ENCODE data around the gene ALB. TPM values are rescaled to one million over a fixed set of nuclear protein-coding genes. Genes with fewer than 3 reads are reported as not detected.

The ALB gene
- total and polyA plus RNA-seq, 2 experiments from 2014 or later: not detected

- Histone ChIP-seq H3K79me2 (ENCODE audit: insufficient read depth) (no peaks in the 10 kb centered on the region), H4K20me1 (ENCODE audit: insufficient read depth) (no peaks in the 10 kb centered on the region), H3K9me2 (ENCODE audit: insufficient read depth) (no peaks in the 10 kb centered on the region), H3K9me3 (ENCODE audit: low read depth) (no peaks in the 10 kb centered on the region), H2AFZ (no peak overlapping the region), H3K27me3 (replicated peaks; ENCODE audit: insufficient read depth) (peaks cover 7% of the 10 kb centered on the region), H3K4me2 (ENCODE audit: unreplicated experiment) (no peak overlapping the region), H3F3A (ENCODE audit: insufficient read depth) (no peaks in the 10 kb centered on the region), H3K4me1 (ENCODE audit: insufficient read depth) (no peaks in the 10 kb centered on the region), H3K4me3 (no peak overlapping the region), H3K36me3 (ENCODE audit: low read depth) (no peaks in the 10 kb centered on the region), H3K9ac (no peak overlapping the region), H3K27ac (no peak overlapping the region)
- DNase-seq: no peak
- WGBS, 2 experiments (ENCODE audit: low coverage in 1 of 2, low lambda C conversion rate in 2 of 2, missing lambda C conversion rate in 2 of 2): 43 to 50% methylated on average over 2 of the region's 2 CpGs
- in situ Hi-C loops (cut with MboI): no loop called here
- TF ChIP-seq EZH2phosphoT487 (IDR thresholded peaks at IDR 0.05; ENCODE audit: insufficient read depth, low read depth) (no peak), EZH2 (IDR thresholded peaks at IDR 0.05; ENCODE audit: insufficient read depth, poor library complexity, severe bottlenecking) (no peak)
Observed at GRCh38 chr4:73420615-73421014, 16.5 kb downstream of the ALB start.

- H3K27me3 ChIP-seq (replicated peaks; ENCODE audit: insufficient read depth): peaks cover 7% of the 10 kb centered on the region
- H3K9ac ChIP-seq: no peak overlapping the region
- no peak overlapping the region for H3K4me2 ChIP-seq (ENCODE audit: unreplicated experiment)
- H3K9me2 ChIP-seq (ENCODE audit: insufficient read depth): no peaks in the 10 kb centered on the region
- H3F3A ChIP-seq (ENCODE audit: insufficient read depth): no peaks in the 10 kb centered on the region
- no peaks in the 10 kb centered on the region for H3K36me3 ChIP-seq (ENCODE audit: low read depth)
- H3K27ac ChIP-seq: no peak overlapping the region
- no peak overlapping the region for H2AFZ ChIP-seq
- no peaks in the 10 kb centered on the region for H3K4me1 ChIP-seq (ENCODE audit: insufficient read depth)
- no peaks in the 10 kb centered on the region for H4K20me1 ChIP-seq (ENCODE audit: insufficient read depth)
- DNase-seq: no peak
- in situ Hi-C loops (cut with MboI): no loop called here
- H3K79me2 ChIP-seq (ENCODE audit: insufficient read depth): no peaks in the 10 kb centered on the region
- TF ChIP-seq EZH2 (IDR thresholded peaks at IDR 0.05; ENCODE audit: insufficient read depth, poor library complexity, severe bottlenecking) (no peak), EZH2phosphoT487 (IDR thresholded peaks at IDR 0.05; ENCODE audit: insufficient read depth, low read depth) (no peak)
- H3K4me3 ChIP-seq: no peak overlapping the region
- no peaks in the 10 kb centered on the region for H3K9me3 ChIP-seq (ENCODE audit: low read depth)
Observed at GRCh38 chr4:73421708-73422457, 17.8 kb downstream of the ALB start.

GRCh38 chr4:73422458-73422752 lies 18.3 kb downstream of the ALB start:
- DNase-seq: no peak
- no peak overlapping the region for H3K4me2 ChIP-seq (ENCODE audit: unreplicated experiment)
- no peaks in the 10 kb centered on the region for H3K36me3 ChIP-seq (ENCODE audit: low read depth)
- H3K27ac ChIP-seq: no peak overlapping the region
- TF ChIP-seq EZH2 (IDR thresholded peaks at IDR 0.05; ENCODE audit: insufficient read depth, poor library complexity, severe bottlenecking) (no peak), EZH2phosphoT487 (IDR thresholded peaks at IDR 0.05; ENCODE audit: insufficient read depth, low read depth) (no peak)
- 22 to 32% methylated on average over 4 of the region's 4 CpGs for WGBS, 2 experiments (ENCODE audit: low coverage in 1 of 2, low lambda C conversion rate in 2 of 2, missing lambda C conversion rate in 2 of 2)
- H3K4me1 ChIP-seq (ENCODE audit: insufficient read depth): no peaks in the 10 kb centered on the region
- H4K20me1 ChIP-seq (ENCODE audit: insufficient read depth): no peaks in the 10 kb centered on the region
- H3K9ac ChIP-seq: no peak overlapping the region
- in situ Hi-C loops (cut with MboI): no loop called here
- no peaks in the 10 kb centered on the region for H3K9me2 ChIP-seq (ENCODE audit: insufficient read depth)
- no peak overlapping the region for H2AFZ ChIP-seq
- no peaks in the 10 kb centered on the region for H3K9me3 ChIP-seq (ENCODE audit: low read depth)
- H3F3A ChIP-seq (ENCODE audit: insufficient read depth): no peaks in the 10 kb centered on the region
- no peaks in the 10 kb centered on the region for H3K79me2 ChIP-seq (ENCODE audit: insufficient read depth)
- H3K27me3 ChIP-seq (replicated peaks; ENCODE audit: insufficient read depth): peaks cover 7% of the 10 kb centered on the region; the same call in 1 of the 2 replicates
- no peak overlapping the region for H3K4me3 ChIP-seq

GRCh38 chr4:73423184-73423583 lies 19.1 kb downstream of the ALB start:
- in situ Hi-C loops (cut with MboI): no loop called here
- H3K36me3 ChIP-seq (ENCODE audit: low read depth): no peaks in the 10 kb centered on the region
- H3K27ac ChIP-seq: no peak overlapping the region
- H3K4me2 ChIP-seq (ENCODE audit: unreplicated experiment): no peak overlapping the region
- DNase-seq: no peak
- no peaks in the 10 kb centered on the region for H4K20me1 ChIP-seq (ENCODE audit: insufficient read depth)
- no peaks in the 10 kb centered on the region for H3F3A ChIP-seq (ENCODE audit: insufficient read depth)
- H3K27me3 ChIP-seq (replicated peaks; ENCODE audit: insufficient read depth): peaks cover 10% of the 10 kb centered on the region; the same call in 1 of the 2 replicates
- H3K4me3 ChIP-seq: no peak overlapping the region
- no peak overlapping the region for H3K9ac ChIP-seq
- no peaks in the 10 kb centered on the region for H3K9me3 ChIP-seq (ENCODE audit: low read depth)
- TF ChIP-seq EZH2phosphoT487 (IDR thresholded peaks at IDR 0.05; ENCODE audit: insufficient read depth, low read depth) (no peak), EZH2 (IDR thresholded peaks at IDR 0.05; ENCODE audit: insufficient read depth, poor library complexity, severe bottlenecking) (no peak)
- no peak overlapping the region for H2AFZ ChIP-seq
- H3K4me1 ChIP-seq (ENCODE audit: insufficient read depth): no peaks in the 10 kb centered on the region
- H3K9me2 ChIP-seq (ENCODE audit: insufficient read depth): no peaks in the 10 kb centered on the region
- H3K79me2 ChIP-seq (ENCODE audit: insufficient read depth): no peaks in the 10 kb centered on the region

GRCh38 chr4:73426666-73427065 lies 22.6 kb downstream of the ALB start:
- Histone ChIP-seq H3K27ac (no peak overlapping the region), H3K27me3 (replicated peaks; ENCODE audit: insufficient read depth) (peaks cover 7% of the 10 kb centered on the region), H3F3A (ENCODE audit: insufficient read depth) (no peaks in the 10 kb centered on the region), H2AFZ (no peak overlapping the region), H3K79me2 (ENCODE audit: insufficient read depth) (no peaks in the 10 kb centered on the region), H3K36me3 (ENCODE audit: low read depth) (no peaks in the 10 kb centered on the region), H3K4me2 (ENCODE audit: unreplicated experiment) (no peak overlapping the region), H3K9me2 (ENCODE audit: insufficient read depth) (no peaks in the 10 kb centered on the region), H3K9ac (no peak overlapping the region), H3K4me3 (no peak overlapping the region), H3K9me3 (ENCODE audit: low read depth) (no peaks in the 10 kb centered on the region), H4K20me1 (ENCODE audit: insufficient read depth) (no peaks in the 10 kb centered on the region), H3K4me1 (ENCODE audit: insufficient read depth) (no peaks in the 10 kb centered on the region)
- no peak for DNase-seq
- TF ChIP-seq EZH2phosphoT487 (IDR thresholded peaks at IDR 0.05; ENCODE audit: insufficient read depth, low read depth) (no peak), EZH2 (IDR thresholded peaks at IDR 0.05; ENCODE audit: insufficient read depth, poor library complexity, severe bottlenecking) (no peak)
- 32 to 35% methylated on average over 3 of the region's 3 CpGs for WGBS, 2 experiments (ENCODE audit: low coverage in 1 of 2, low lambda C conversion rate in 2 of 2, missing lambda C conversion rate in 2 of 2)
- in situ Hi-C loops (cut with MboI): no loop called here
